Measurements from ENCODE around the gene NAPEPLD.

- TF ChIP-seq CTCF (IDR thresholded peaks at IDR 0.05) (no peak), POLR2A (IDR thresholded peaks at IDR 0.05) (no peak)
Observed at GRCh38 chr7:103071000-103071399, 77.9 kb downstream of the NAPEPLD start.
